ENCODE measurements around the gene PIAS4.
"Not testable (repeated sequence)": the region's sequence is repeated elsewhere in the genome, so short reads cannot be mapped to it uniquely, and the experiment has no call there.

- not testable (repeated sequence) for TF ChIP-seq CTCF (IDR thresholded peaks at IDR 0.05; ENCODE audit: low read depth, low read length, poor library complexity, severe bottlenecking); EZH2phosphoT487 (IDR thresholded peaks at IDR 0.05; ENCODE audit: borderline replicate concordance, low read length)
Measured at GRCh38 chr19:4005436-4005835, 2.1 kb upstream of the PIAS4 start.
